Lung (tissue), 12 donors: ENCODE data around the gene TBC1D22A. TPM values are rescaled to one million over a fixed set of nuclear protein-coding genes. Genes with fewer than 3 reads are reported as not detected.

Experiments
- ATAC-seq: fragments of 200-7000 bp; cut with Tn5 transposase; one replicate; pipeline ENCODE4 v1.9.1; 2020; ENCODE audit warnings: moderate number of reproducible peaks; ENCODE audit not compliant: insufficient read depth, low FRiP score
- DNase-seq, 3 donors: peaks; one replicate each; pipeline ENCODE4 v3.0.0-alpha.2; 2013 to 2017
- H3K27ac ChIP-seq, 2 donors: one replicate each; pipeline ENCODE4 v1.5.1; 2013; ENCODE audit warnings: mild to moderate bottlenecking in 2 of 2, moderate library complexity in 2 of 2, control low read depth in 1 of 2, inconsistent platforms in 1 of 2, low read depth in 1 of 2, low read length in 1 of 2
- H3K27me3 ChIP-seq, 3 donors: one replicate each; pipeline ENCODE4 v1.5.1; 2013; ENCODE audit warnings: low read length in 2 of 3; ENCODE audit not compliant: control insufficient read depth in 3 of 3, insufficient read depth in 3 of 3
- H3K36me3 ChIP-seq, 4 donors: one replicate each; pipeline ENCODE4 v1.5.1; 2013; ENCODE audit warnings: low read length in 4 of 4, mild to moderate bottlenecking in 1 of 4, moderate library complexity in 1 of 4; ENCODE audit not compliant: control insufficient read depth in 4 of 4, insufficient read depth in 4 of 4
- H3K4me1 ChIP-seq, 5 donors: one replicate each; pipeline ENCODE4 v1.5.1; 2013; ENCODE audit warnings: low read length in 5 of 5, mild to moderate bottlenecking in 2 of 5, moderate library complexity in 1 of 5; ENCODE audit not compliant: control insufficient read depth in 5 of 5, insufficient read depth in 5 of 5
- H3K4me3 ChIP-seq: one replicate; pipeline ENCODE4 v1.5.1; 2013; ENCODE audit warnings: mild to moderate bottlenecking, control low read depth, moderate library complexity
- H3K9ac ChIP-seq, 2 donors: one replicate each; pipeline ENCODE4 v1.5.1; 2013; ENCODE audit warnings: low read length in 2 of 2, control low read depth in 1 of 2; ENCODE audit not compliant: insufficient read depth in 1 of 2
- H3K9me3 ChIP-seq, 4 donors: one replicate each; pipeline ENCODE4 v1.5.1; 2013; ENCODE audit warnings: low read length in 3 of 4, mild to moderate bottlenecking in 1 of 4, moderate library complexity in 1 of 4; ENCODE audit not compliant: control insufficient read depth in 4 of 4, insufficient read depth in 3 of 4
- CTCF ChIP-seq: IDR thresholded peaks from 2 replicates; pipeline ENCODE4 v1.5.1; 2012; ENCODE audit warnings: mild to moderate bottlenecking; ENCODE audit errors: control extremely low read depth, extremely low read depth
- WGBS, 2 donors: extraction: QIAGEN DNeasy Blood & Tissue Kit; methylation state at CpG; one replicate each; pipeline ENCODE4 v1.1.7; 2013; 5-methylcytosine and 5-hydroxymethylcytosine counted together
- polyA plus RNA-seq, 2 donors: library from polyadenylated mRNA; stranded (reverse); fragments of 200-250 nt; gene quantifications; one replicate each; pipeline ENCODE4 v1.2.1, GENCODE V29; 2013
- total RNA-seq, 2 donors: library from RNA; depleted of rRNA in 1 of 2; stranded (reverse); fragments of >200 nt in 1 of 2; gene quantifications; one replicate each; pipeline ENCODE4 v1.2.1, GENCODE V29; 2014 to 2021
- donor health status: control.
- donor health status: control.
- donor health status: Bipolar disorder and iron deficiency.
- donor health status: healthy.
- donor health status: DM: yes; HTN: yes; CAD: no.

TBC1D22A gene
- total and polyA plus RNA-seq, 4 donors = 20.2 to 38.4 (median 21.0) TPM

DNA sequence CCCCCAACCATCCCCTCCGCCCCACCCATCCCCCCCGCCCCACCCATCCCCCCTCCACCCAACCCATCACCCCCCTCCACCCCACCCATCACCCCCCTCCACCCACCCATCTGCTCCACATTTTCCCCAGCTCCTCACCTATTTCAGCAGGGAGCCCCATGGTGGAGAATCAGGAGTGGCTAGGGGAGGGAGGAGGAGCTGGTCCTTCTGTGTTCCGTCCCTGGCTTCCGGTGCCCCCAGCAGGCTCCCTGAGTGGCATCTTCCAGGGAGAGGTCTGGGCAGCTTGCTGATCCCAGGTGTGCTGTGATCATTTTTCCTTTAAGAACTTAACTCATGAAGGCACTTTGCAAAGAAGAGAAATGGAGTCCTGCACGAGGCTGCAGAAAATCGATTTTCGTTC is 365.8 kb downstream of the TBC1D22A start:
- Histone ChIP-seq H3K4me3 (no peak overlapping the region), H3K9ac (no peak overlapping the region), H3K27me3 (no peaks in the 10 kb centered on the region), H3K36me3 (peaks cover 0 to 7% (median 1%) of the 10 kb centered on the region in 4 donors), H3K27ac (no peak overlapping the region), H3K4me1 (peaks cover 0 to 5% (median 0%) of the 10 kb centered on the region in 5 donors), H3K9me3 (no peaks in the 10 kb centered on the region)
- 82 to 93% methylated on average over 5 to 7 of the region's 7 CpGs for WGBS, 2 donors
- ATAC-seq (no peak), DNase-seq (no peak)
- TF ChIP-seq CTCF = no peak

- Histone ChIP-seq H3K4me1 (peaks cover 0 to 10% (median 0%) of the 10 kb centered on the region in 5 donors), H3K9ac (no peak overlapping the region), H3K27ac (no peak overlapping the region), H3K27me3 (no peaks in the 10 kb centered on the region), H3K36me3 (peaks cover 0 to 6% (median 1%) of the 10 kb centered on the region in 4 donors), H3K4me3 (no peak overlapping the region), H3K9me3 (no peaks in the 10 kb centered on the region)
- no peak for TF ChIP-seq CTCF
- 98 to 99% methylated on average over 21 of the region's 21 CpGs for WGBS, 2 donors
- DNase-seq (no peak), ATAC-seq (no peak)
These were observed 366.3 kb downstream of the TBC1D22A start for GRCh38 chr22:47128622-47129215.

GRCh38 chr22:47129902-47130635 is 367.6 kb downstream of the TBC1D22A start:
- no peak for DNase-seq

More at GRCh38 chr22:47129902-47130635, 367.6 kb downstream of the TBC1D22A start:
- no peaks in the 10 kb centered on the region for H3K27me3 ChIP-seq
- H3K9me3 ChIP-seq = no peaks in the 10 kb centered on the region
- no peak overlapping the region for H3K9ac ChIP-seq
- no peak overlapping the region for H3K27ac ChIP-seq
- H3K4me3 ChIP-seq = no peak overlapping the region
- H3K36me3 ChIP-seq = peaks cover 0 to 8% (median 1%) of the 10 kb centered on the region in 4 donors
- no peak for ATAC-seq
- WGBS, 2 donors = 84 to 85% methylated on average over 21 of the region's 21 CpGs
- no peak for TF ChIP-seq CTCF
- peaks cover 0 to 14% (median 0%) of the 10 kb centered on the region in 5 donors for H3K4me1 ChIP-seq
